ENCODE results near the gene MATR3. TPM values are rescaled to one million over a fixed set of nuclear protein-coding genes. Genes with fewer than 3 reads are reported as not detected.
"Not testable (repeated sequence)": the region's sequence is repeated elsewhere in the genome, so short reads cannot be mapped to it uniquely, and the experiment has no call there.

The MATR3 gene
- total RNA-seq (2014; rRNA removed; shearing (Covaris generic)) = 344 and 359 TPM in 2 replicates
- 255 and 322 TPM in 2 replicates for polyA plus RNA-seq (2014; cell fraction: nucleus; rRNA removed)

DNA sequence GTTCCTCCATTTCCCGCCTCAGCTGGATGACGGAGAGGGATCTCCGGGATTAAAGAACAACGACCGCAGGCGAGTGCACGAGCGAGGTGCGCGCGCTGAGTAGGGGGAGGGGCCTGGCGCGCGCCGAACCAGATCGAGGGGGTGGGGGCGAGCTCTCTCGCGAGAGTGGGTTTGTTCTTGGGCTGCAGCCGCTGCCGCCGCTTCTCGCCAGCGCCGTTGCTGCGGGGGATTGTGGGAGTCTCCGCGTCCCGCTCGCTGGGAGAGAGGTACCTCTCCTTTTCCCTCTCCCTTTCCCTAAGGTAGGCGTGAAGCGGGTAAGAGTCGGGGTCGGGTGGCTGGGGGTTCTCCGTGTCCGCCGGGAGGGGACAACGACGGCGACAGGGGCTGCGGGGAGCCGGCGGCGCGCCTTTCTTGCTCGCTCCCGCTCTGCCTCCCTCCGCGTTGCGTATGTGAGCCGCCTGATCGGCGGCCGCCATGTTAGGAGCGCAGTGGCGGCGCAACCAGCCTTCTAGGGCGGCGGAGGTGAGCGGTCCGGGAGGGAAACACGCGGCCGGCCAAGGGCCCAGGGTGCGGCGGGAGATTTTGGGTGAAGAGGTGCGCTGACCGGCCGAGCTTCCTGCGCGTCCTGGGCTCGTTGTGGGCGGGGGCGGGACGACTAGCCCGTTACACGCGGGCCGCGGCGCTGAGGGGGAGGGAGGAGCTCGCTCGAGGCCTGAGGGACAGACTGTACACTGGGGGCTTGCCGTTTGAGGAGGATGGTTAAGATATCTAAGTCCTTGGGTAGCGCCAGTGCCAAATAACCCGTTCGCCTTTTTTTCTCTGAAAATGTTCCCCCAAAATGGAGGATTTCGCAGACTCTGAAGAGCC, at the start of gene MATR3:
MATR3 (plus strand) TSS at position 234 of the 867 bp plus-strand sequence. CDS start 13,676 bp downstream, outside the sequence.
- peak; percentile 95 for DNase-seq (ENCODE audit: extremely low read depth, low read depth)

GRCh38 chr5:139245637-139246339, 47.8 kb upstream of the MATR3 start:
- DNase-seq (ENCODE audit: extremely low read depth, low read depth) = no peak

DNA sequence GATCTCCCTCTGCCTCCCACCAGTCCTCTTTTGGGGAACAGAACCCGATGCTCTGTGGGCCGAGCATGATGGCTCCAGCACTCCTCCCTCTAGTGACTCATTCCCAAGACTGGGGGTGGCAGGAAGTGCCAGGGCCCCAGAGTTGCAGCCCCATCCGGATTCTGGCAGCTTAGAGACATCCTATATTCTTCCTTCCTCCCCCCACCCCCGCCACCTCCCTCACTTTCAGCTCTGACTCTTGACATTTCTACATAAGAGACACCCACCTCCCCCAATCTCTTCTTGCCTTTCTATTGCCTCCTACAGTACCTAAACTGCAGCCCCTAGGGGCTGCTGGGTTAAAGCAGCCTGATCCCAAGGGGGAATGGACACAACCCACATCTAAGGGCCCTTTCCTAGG, 47.1 kb upstream of the MATR3 start:
- DNase-seq (ENCODE audit: extremely low read depth, low read depth) = no peak

DNA sequence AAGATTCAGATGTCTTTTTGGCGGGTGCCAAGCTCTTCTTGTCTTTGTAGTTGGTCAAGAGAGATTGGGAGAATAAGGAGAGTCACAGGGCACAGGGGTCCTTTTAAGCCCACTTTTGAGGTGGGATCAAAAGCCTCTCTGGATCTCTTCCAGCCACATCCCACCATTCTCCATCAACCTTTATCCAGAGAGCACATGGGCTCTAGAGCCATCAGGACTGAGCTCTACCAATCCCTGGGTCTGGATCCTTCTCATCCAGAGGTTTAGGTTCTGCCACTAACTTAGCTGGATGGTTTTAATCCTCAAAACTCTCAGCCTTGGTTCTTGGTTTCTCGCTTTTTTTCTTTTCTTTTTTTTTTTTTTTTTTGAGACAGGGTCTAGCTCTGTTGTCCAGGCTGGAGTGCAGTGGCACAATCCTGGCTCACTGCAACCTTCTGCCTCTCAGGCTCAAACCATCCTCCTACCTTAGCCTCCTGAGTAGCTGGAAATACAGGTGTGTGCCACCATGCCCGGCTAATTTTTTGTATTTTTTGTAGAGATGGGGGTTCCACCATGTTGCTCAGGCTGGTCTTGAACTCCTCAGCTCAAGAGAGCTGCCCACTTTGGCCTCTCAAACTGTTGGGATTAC, 44.6 kb upstream of the MATR3 start:
- DNase-seq (ENCODE audit: extremely low read depth, low read depth) = no peak

DNA sequence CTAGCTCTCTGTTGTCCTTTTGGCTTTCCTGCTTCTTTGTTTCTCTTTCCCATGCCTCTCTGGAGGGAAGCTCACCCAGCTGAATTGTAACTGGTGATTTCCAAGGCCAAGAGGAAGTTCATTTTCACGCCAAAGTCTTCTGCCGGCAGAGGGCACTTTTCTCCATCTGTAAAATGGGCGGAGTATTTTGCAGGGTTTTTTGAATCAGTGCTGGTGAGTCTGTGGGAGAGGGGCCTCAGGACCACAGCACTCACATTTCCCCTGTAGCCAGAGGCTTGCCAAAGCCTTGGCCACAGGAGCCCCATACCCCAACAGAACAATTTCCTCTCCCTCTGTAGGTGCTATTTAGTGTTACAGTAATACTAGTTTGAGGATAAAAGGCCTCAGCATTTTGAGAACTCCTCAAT, 42.3 kb upstream of the MATR3 start:
- no peak for DNase-seq (ENCODE audit: extremely low read depth, low read depth)

DNA sequence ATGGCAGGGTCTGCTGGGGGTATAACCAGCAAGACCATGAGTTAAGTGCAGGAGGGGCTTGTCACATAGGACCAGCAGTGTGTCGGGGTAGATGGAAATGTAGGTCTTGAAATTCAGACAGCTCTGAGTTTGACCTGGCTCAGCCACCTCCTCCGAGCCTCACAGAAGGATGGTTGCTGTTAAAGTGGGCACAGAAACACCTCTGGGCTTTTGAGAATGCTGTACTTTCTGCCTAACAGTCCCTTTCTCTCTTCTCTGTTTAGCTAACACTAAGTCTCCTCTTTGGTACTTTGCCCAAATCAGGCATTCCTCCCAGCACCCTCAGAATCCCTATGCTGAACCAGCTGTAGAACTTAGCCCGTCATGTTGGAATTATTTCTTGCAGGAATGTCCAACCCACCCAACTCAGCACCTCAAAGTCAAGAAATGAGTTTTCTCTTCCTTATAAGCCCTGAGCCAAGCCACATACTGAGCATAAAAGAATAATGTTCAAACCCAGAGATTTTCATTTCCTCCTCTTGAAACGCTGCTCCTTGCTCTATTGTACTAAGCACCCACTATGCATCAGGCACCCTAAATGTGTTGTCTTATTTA, 41.7 kb upstream of the MATR3 start:
- DNase-seq (ENCODE audit: extremely low read depth, low read depth) = no peak

- no peak for DNase-seq (ENCODE audit: extremely low read depth, low read depth)
Measured at GRCh38 chr5:139253115-139253514, 40.4 kb upstream of the MATR3 start.

DNA sequence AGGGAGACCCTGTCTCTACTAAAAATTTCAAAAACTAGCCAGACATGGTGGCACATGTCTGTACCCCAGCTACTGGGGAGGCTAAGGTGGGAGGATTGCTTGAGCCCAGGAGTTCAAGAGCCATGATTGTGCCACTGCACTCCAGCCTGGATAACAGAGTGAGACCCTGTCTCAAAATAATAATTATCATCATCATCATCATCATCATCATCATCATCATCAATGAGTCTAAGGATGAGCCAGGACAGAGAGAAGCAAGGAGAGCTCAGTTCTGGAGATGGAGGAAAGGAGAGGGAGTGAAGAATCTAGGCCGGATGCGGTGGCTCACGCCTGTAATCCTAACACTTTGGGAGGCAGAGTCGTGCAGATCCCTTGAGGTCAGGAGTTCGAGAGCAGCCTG, 36.7 kb upstream of the MATR3 start:
- DNase-seq (ENCODE audit: extremely low read depth, low read depth) = no peak

DNA sequence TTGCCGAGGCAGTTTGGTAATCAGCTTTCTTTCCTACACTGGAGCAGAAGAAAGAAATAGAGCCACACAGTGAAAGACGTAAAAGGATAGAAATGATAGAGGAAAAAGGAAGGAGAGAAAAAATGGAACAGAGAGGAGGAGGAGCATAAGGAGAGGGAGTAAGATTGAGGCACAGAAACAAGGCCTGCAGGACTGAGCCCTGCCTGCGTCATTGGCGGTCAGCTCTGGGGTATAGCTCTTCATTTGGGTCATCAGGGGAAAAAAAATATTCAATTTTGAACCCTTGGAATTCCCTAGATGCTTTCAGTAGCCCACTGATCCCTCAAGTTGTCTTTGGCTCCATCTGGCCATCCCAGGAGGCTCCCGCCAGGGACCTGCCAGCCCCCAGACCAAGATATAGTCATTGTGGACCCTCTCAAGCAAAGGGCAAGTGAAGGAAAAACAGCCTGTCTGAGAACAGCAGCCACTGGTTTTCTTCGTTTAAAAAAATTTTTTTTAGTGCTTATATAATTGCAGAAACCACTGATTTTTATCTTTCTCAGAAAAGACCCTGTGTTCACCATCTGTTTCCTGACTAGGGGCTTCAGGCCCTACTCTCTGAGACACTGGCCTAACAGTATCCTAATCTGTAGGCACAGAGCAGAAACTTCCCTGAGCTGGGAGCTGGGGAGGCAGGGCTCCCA, 31.3 kb upstream of the MATR3 start:
- DNase-seq (ENCODE audit: extremely low read depth, low read depth) = no peak

DNA sequence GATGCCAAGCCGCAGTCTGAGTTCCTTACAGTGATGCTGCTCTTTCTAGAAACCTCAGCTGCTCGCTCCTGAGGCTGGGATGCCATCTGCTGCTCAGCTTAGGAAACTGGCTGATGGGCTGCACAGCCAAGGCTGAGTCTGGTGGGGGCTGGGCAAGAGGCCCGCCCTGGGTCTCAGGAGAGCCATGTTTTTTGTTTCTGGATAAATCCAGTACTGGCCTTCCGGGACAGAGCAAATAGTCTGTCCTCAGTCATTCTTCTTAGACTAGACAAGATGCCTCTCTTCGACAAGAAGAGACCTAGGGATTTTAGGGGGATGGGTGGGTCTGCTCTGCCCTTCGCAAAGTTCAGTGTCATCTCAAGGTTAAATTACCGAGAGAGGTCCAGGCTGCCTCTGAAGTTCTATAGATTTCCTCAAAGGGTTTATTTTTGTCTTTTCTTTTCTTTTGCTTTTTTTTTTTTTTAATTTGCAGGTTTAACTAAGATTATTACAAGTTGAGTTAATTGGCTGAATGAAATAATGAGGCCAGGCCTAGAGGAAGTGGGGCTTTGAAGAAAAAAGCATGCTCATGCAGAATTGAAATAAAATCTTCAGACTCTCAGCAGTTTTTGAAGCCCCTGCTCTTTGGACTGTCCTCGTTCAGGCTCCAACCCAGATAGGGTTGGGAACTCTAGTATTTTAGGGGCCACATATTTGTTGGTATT, 30.6 kb upstream of the MATR3 start:
- DNase-seq (ENCODE audit: extremely low read depth, low read depth) = peak; percentile 90

DNA sequence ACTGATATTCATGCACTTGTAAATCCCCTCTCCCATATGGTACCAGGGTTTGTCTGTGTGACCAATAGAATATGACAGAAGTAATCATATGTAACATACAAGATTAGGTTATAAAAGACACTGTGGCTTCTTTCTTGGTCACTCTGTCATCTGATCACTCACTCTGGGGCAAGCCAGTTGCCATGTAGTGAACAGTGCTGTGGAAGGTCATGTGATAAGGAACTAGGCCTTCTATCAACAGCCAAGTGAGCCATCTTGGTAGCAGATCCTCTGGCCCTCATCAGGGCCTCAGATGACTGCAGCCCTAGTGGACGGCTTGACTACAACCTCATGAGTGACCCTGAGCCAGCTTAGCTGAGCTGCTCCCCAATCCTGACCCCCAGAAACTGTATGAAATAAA, 30.0 kb upstream of the MATR3 start:
- DNase-seq (ENCODE audit: extremely low read depth, low read depth) = no peak

- DNase-seq (ENCODE audit: extremely low read depth, low read depth) = no peak
Measured at GRCh38 chr5:139263946-139264345, 29.6 kb upstream of the MATR3 start.

DNA sequence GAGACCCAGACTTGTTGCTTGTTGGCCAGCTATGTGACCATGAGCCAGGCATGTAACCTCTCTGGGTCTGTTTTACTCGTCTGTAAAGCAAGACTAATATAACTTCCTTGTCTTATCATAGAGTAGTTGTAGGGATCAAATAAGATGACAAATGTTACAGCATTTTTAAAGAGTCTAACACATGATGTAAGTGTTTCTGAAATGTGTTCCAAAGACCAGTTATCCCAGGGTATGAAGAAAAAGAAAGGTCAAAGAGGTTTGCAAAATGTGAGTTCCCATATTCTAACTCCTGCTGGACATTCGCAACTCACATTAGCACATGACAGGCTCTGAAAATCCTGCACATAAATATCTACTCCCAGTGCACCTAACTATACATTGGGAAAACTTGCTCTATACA, 28.5 kb upstream of the MATR3 start:
- DNase-seq (ENCODE audit: extremely low read depth, low read depth) = no peak

DNA sequence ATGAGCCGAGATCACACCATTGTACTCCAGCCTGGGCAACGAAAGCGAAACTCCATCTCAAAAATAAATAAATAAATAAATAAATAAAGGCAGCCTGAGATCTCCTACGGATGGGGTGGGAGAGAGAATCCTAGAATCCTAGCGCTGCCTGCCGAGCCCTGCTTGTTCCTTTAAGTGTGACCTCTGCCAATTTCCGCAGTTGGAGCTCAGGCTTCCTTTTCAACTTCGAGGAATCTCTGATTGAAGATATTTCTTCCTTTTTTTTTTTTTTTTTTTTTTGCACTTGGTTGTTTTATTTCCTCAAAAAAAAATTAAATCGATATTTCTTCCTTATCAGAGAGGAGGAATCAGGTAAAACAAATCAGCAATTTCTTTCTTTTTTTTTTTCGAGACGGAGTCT, 27.3 kb upstream of the MATR3 start:
- no peak for DNase-seq (ENCODE audit: extremely low read depth, low read depth)

- no peak for DNase-seq (ENCODE audit: extremely low read depth, low read depth)
Measured at GRCh38 chr5:139267481-139267880, 26.1 kb upstream of the MATR3 start.

GRCh38 chr5:139268364-139269202, 25.0 kb upstream of the MATR3 start:
- DNase-seq (ENCODE audit: extremely low read depth, low read depth) = no peak

- not testable (repeated sequence) for DNase-seq (ENCODE audit: extremely low read depth, low read depth)
Measured at GRCh38 chr5:139270718-139271117, 22.8 kb upstream of the MATR3 start.

DNA sequence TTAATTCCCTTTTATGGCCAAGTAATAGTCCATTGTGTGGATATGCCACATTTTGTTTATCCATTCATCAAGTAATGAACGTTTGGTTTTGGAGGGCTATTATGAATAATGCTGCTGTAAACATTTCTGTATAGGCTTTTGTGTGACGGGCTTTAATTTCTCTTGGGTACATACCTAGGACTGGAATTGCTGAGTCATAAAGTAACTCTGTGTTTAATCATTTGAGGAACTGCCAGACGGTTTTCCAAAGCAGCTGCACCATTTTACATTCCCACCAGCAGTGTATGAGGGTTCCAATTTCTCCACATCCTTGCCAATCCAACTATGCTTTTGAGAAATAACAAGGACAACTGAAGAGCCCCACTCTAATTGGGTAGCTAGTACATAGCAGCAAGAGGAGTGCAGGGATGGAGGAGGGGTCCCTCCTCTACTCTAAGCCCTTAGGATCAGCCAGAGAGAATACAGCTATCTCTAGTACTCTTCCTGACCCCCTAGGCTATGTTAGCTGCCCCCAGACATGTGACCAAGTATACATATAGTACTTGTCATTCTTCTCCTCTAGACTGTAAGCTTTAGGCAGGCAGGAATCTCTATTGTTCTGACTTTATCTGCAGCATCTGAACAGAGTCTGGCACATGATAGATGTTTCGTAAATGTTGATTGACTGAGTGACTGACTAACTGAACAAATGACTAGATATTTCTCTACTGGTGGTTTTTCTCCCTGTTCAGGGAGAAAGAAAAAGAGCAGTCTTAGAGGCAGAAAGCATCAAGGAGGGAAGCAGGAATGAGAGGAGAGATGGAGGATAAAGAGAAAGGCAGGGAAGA, 22.1 kb upstream of the MATR3 start:
- DNase-seq (ENCODE audit: extremely low read depth, low read depth) = no peak

Measured in NCI-H460 (cell line).